Measurements from ENCODE around the gene OR8U1. TPM values are rescaled to one million over a fixed set of nuclear protein-coding genes. Genes with fewer than 3 reads are reported as not detected.

The OR8U1 gene
- polyA plus RNA-seq, 1 donor (not counting 4 experiments of a cell fraction or from before 2014, with no cell fraction given) = not detected

- no peaks in the 10 kb centered on the region for H4K20me1 ChIP-seq (ENCODE audit: control insufficient read depth, extremely low read depth, insufficient read depth, low read length)
- FAIRE-seq (no peak), DNase-seq (ENCODE audit: low read depth, low spot score) (no peak)
- H3K4me2 ChIP-seq (ENCODE audit: control insufficient read depth, extremely low read depth, insufficient read depth, low read depth, low read length) = no peak overlapping the region
- no peaks in the 10 kb centered on the region for H3K79me2 ChIP-seq (ENCODE audit: control insufficient read depth, insufficient read depth, low read length)
- H3K9me3 ChIP-seq (ENCODE audit: control insufficient read depth, low read depth, low read length) = peaks cover 3% of the 10 kb centered on the region
- H3K36me3 ChIP-seq (ENCODE audit: control insufficient read depth in 2 of 2, extremely low read depth in 1 of 2, insufficient read depth in 2 of 2, low read length in 2 of 2) = no peaks in the 10 kb centered on the region
- H2AFZ ChIP-seq (ENCODE audit: control insufficient read depth, low read length) = no peak overlapping the region
- H3K4me1 ChIP-seq (ENCODE audit: control insufficient read depth, extremely low read depth, insufficient read depth, low read length) = no peaks in the 10 kb centered on the region
- no peak overlapping the region for H3K9ac ChIP-seq (ENCODE audit: control insufficient read depth, extremely low read depth, insufficient read depth, low read length)
- no peaks in the 10 kb centered on the region for H3K9me1 ChIP-seq (ENCODE audit: control insufficient read depth, extremely low read depth, insufficient read depth, low read length)
- dilution Hi-C loops (cut with MboI; ENCODE audit: extremely low pct_ligation_motif_present, low sequenced_read_pairs) = no loop called here
- H3K27me3 ChIP-seq (ENCODE audit: control insufficient read depth, extremely low read depth, insufficient read depth, low read length) = no peaks in the 10 kb centered on the region
- H3K27ac ChIP-seq (ENCODE audit: control insufficient read depth, insufficient read depth, low read length) = no peak overlapping the region
- H3K4me3 ChIP-seq (ENCODE audit: control insufficient read depth in 2 of 3, extremely low read depth in 1 of 3, insufficient read depth in 2 of 3, low read depth in 1 of 3, low read length in 3 of 3) = no peak overlapping the region
- TF ChIP-seq, protein P1, sequence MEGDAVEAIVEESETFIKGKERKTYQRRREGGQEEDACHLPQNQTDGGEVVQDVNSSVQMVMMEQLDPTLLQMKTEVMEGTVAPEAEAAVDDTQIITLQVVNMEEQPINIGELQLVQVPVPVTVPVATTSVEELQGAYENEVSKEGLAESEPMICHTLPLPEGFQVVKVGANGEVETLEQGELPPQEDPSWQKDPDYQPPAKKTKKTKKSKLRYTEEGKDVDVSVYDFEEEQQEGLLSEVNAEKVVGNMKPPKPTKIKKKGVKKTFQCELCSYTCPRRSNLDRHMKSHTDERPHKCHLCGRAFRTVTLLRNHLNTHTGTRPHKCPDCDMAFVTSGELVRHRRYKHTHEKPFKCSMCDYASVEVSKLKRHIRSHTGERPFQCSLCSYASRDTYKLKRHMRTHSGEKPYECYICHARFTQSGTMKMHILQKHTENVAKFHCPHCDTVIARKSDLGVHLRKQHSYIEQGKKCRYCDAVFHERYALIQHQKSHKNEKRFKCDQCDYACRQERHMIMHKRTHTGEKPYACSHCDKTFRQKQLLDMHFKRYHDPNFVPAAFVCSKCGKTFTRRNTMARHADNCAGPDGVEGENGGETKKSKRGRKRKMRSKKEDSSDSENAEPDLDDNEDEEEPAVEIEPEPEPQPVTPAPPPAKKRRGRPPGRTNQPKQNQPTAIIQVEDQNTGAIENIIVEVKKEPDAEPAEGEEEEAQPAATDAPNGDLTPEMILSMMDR (optimal IDR thresholded peaks at IDR 0.05 in 1 of 3, IDR thresholded peaks at IDR 0.05 in 1 of 3, conservative IDR thresholded peaks at IDR 0.05 in 1 of 3; ENCODE audit: extremely low read depth in 1 of 3, insufficient read depth in 2 of 3, low read length in 3 of 3) = no peak
- TF ChIP-seq EZH2 (IDR thresholded peaks at IDR 0.05; ENCODE audit: low read length) = no peak
Observed at GRCh38 chr11:56380120-56380519, 4.7 kb downstream of the OR8U1 start.

DNA sequence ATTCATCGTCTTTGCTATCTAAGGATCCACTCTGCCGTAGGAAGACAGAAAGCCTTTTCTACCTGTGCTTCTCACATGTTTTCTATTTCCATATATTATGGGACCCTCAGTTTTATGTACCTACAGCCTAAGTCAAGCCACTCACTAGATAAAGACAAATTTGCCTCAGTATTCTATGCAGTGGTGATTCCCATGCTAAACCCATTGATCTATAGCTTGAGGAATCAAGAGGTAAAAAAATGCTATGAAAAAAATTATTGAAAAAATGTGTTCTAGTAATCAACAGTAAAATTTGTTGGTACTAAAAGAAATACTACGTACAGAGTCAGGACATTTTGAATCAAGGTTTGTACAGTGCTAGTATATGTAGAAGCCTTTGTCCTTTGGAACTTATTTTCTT is 19.0 kb downstream of the OR8U1 start:
- Histone ChIP-seq H3K36me3 (ENCODE audit: control insufficient read depth in 2 of 2, extremely low read depth in 1 of 2, insufficient read depth in 2 of 2, low read length in 2 of 2) (no peaks in the 10 kb centered on the region), H3K4me3 (ENCODE audit: control insufficient read depth in 2 of 3, extremely low read depth in 1 of 3, insufficient read depth in 2 of 3, low read depth in 1 of 3, low read length in 3 of 3) (no peak overlapping the region), H2AFZ (ENCODE audit: control insufficient read depth, low read length) (no peak overlapping the region), H3K79me2 (ENCODE audit: control insufficient read depth, insufficient read depth, low read length) (no peaks in the 10 kb centered on the region), H3K9me1 (ENCODE audit: control insufficient read depth, extremely low read depth, insufficient read depth, low read length) (no peaks in the 10 kb centered on the region), H4K20me1 (ENCODE audit: control insufficient read depth, extremely low read depth, insufficient read depth, low read length) (no peaks in the 10 kb centered on the region), H3K9ac (ENCODE audit: control insufficient read depth, extremely low read depth, insufficient read depth, low read length) (no peak overlapping the region), H3K27me3 (ENCODE audit: control insufficient read depth, extremely low read depth, insufficient read depth, low read length) (no peaks in the 10 kb centered on the region), H3K27ac (ENCODE audit: control insufficient read depth, insufficient read depth, low read length) (no peak overlapping the region), H3K4me1 (ENCODE audit: control insufficient read depth, extremely low read depth, insufficient read depth, low read length) (no peaks in the 10 kb centered on the region), H3K4me2 (ENCODE audit: control insufficient read depth, extremely low read depth, insufficient read depth, low read depth, low read length) (no peak overlapping the region), H3K9me3 (ENCODE audit: control insufficient read depth, low read depth, low read length) (no peaks in the 10 kb centered on the region)
- dilution Hi-C loops (cut with MboI; ENCODE audit: extremely low pct_ligation_motif_present, low sequenced_read_pairs) = no loop called here
- DNase-seq (ENCODE audit: low read depth, low spot score) = no peak
- TF ChIP-seq, protein P1 (optimal IDR thresholded peaks at IDR 0.05 in 1 of 3, IDR thresholded peaks at IDR 0.05 in 1 of 3, conservative IDR thresholded peaks at IDR 0.05 in 1 of 3; ENCODE audit: extremely low read depth in 1 of 3, insufficient read depth in 2 of 3, low read length in 3 of 3) = no peak
- no peak for TF ChIP-seq EZH2 (IDR thresholded peaks at IDR 0.05; ENCODE audit: low read length)
- no peak for FAIRE-seq

Measured in keratinocyte (primary cell).